GM19043 (cell line): Measurements from ENCODE around the gene RFPL4AL1.

Experiments used
- ATAC-seq: cut with Tn5 transposase; IDR thresholded peaks from one replicate; pipeline ENCODE4 v1.9.1; 2021; ENCODE audit warnings: low read depth; ENCODE audit not compliant: unreplicated experiment

RFPL4AL1 gene

GRCh38 chr19:55820037-55820436 lies 51.1 kb downstream of the RFPL4AL1 start:
- no peak for ATAC-seq
